LNCaP clone FGC (cell line): ENCODE data around the gene ZNF648.

Experiments used
- DNase-seq: peaks from one replicate; pipeline ENCODE4 v3.0.0-alpha.2; 2011; ENCODE audit warnings: low read depth
- H3K4me3 ChIP-seq: 2 replicates; pipeline ENCODE4 v1.5.1; 2011; ENCODE audit warnings: mild to moderate bottlenecking, low read depth, low read length, control low read depth
- TF ChIP-seq, protein P1 (sequence below): IDR thresholded peaks from 2 replicates; pipeline ENCODE4 v1.5.1; 2012; ENCODE audit warnings: mild to moderate bottlenecking; ENCODE audit not compliant: control insufficient read depth, insufficient read depth; ENCODE audit errors: extremely low read depth

Gene ZNF648

DNA sequence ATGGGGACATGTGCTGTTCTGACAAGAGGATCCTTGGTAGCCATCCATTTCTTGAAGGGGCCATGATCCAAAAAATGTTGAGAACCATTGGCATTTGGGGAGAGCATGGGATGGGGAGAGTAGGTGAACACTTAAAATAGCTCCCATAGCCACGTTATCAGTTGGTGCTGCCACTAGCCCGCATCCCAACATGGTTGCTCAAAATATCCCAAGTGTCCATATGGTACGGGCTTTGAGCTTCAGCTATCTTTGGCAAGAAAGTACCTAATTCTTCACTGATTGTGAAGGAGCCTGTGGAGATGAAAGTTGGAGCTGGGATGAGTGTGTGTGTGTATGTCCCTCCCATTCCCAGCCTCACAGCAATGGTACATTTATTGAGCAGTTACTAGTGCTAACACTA is 3.1 kb upstream of the ZNF648 start:
- TF ChIP-seq, protein P1, sequence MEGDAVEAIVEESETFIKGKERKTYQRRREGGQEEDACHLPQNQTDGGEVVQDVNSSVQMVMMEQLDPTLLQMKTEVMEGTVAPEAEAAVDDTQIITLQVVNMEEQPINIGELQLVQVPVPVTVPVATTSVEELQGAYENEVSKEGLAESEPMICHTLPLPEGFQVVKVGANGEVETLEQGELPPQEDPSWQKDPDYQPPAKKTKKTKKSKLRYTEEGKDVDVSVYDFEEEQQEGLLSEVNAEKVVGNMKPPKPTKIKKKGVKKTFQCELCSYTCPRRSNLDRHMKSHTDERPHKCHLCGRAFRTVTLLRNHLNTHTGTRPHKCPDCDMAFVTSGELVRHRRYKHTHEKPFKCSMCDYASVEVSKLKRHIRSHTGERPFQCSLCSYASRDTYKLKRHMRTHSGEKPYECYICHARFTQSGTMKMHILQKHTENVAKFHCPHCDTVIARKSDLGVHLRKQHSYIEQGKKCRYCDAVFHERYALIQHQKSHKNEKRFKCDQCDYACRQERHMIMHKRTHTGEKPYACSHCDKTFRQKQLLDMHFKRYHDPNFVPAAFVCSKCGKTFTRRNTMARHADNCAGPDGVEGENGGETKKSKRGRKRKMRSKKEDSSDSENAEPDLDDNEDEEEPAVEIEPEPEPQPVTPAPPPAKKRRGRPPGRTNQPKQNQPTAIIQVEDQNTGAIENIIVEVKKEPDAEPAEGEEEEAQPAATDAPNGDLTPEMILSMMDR: no peak
- no peak overlapping the region for H3K4me3 ChIP-seq
- no peak for DNase-seq

- TF ChIP-seq, protein P1: no peak
- DNase-seq: no peak
- no peak overlapping the region for H3K4me3 ChIP-seq
Observed at GRCh38 chr1:182062223-182062622, 711 bp upstream of the ZNF648 start.

GRCh38 chr1:182060877-182061276 is 635 bp downstream of the ZNF648 start:
- no peak for DNase-seq
- peak overlapping the region; percentile 43 for H3K4me3 ChIP-seq
- TF ChIP-seq, protein P1: no peak

DNA sequence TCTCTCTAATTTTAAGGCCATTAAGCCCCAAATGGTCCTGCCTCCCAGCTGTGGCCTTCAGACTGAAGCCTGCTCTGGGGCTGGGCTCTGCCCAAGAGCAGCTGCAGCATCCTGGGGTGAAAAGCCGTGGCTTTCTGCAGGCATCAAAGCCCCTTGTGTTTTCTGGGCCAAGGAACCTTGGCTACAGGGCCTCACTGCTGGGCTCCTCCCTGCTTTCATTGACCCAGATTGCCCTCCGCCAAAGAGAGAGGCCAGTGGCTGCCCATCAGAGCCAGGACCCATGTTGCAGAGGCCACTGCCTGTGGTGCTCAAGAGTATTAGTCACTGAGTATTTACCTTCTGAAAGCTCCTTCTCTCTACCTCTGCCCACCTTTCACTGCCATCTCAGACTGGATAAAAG is 1.6 kb downstream of the ZNF648 start:
- DNase-seq: no peak
- TF ChIP-seq, protein P1: no peak
- no peak overlapping the region for H3K4me3 ChIP-seq

GRCh38 chr1:182056601-182057366 is 4.7 kb downstream of the ZNF648 start:
- TF ChIP-seq, protein P1: no peak
- no peak overlapping the region for H3K4me3 ChIP-seq

DNA sequence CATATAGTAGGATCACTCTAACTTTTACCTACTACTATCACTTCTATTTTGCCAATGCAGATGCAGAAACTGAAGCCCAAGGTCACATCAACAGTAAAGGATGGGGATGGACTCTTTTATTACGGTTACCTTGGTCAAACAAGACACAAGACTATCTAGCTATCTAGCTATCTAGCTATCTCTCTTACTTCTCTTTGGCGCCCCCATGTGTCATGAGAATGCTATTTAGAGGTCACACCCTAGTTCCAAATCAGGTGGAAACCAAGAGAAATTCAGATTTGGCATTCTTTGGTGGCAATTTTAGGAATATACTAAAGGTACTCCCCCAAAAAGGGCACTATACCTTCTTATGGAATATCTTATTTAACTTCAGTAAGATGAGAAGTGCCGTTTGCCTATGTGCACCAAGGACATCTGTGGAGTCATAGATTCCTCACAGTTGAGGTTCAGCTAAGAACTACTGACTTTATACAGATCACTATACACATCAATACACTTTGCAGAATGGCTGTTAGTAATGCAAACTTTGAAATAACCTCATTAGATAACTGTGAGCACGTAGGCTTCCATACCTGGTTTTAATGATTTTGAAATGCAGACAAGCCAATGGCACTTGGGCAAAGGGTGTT is 6.7 kb downstream of the ZNF648 start:
- DNase-seq: peak; percentile 6
- TF ChIP-seq, protein P1: peak; percentile 74
- H3K4me3 ChIP-seq: no peak overlapping the region

More at GRCh38 chr1:182056601-182057366, 4.7 kb downstream of the ZNF648 start:
- no peak for DNase-seq
